Neural cell (in vitro differentiated cells): ENCODE results near the gene SGPP1. TPM values are rescaled to one million over a fixed set of nuclear protein-coding genes. Genes with fewer than 3 reads are reported as not detected.

Experiments used
- H2AFZ ChIP-seq: fragments of 200-600, 300-800 bp; sonication (generic), shearing (Covaris generic); 2 replicates; pipeline ENCODE4 v1.6.0; 2014; ENCODE audit warnings: low read depth, mild to moderate bottlenecking, antibody characterized with exemption, low read length, moderate library complexity
- H3F3A ChIP-seq: fragments of 200-600 bp; shearing (Covaris generic); 2 replicates; pipeline ENCODE4 v1.6.1; 2016; ENCODE audit warnings: mild to moderate bottlenecking, moderate library complexity, mixed read lengths, antibody characterized with exemption, low read length; ENCODE audit not compliant: insufficient read depth, poor library complexity, severe bottlenecking
- H3K27ac ChIP-seq: fragments of 200-600, 300-800 bp; sonication (generic), shearing (Covaris generic); 2 replicates; pipeline ENCODE4 v1.5.1; 2014; ENCODE audit warnings: mild to moderate bottlenecking, low read length, moderate library complexity
- H3K27me3 ChIP-seq: fragments of 300-800, 200-600 bp; sonication (generic), shearing (Covaris generic); 2 replicates; pipeline ENCODE4 v1.6.0; 2014; ENCODE audit warnings: mild to moderate bottlenecking, low read depth, low read length, moderate library complexity; ENCODE audit not compliant: insufficient read depth
- H3K36me3 ChIP-seq: fragments of 300-800, 200-600 bp; sonication (generic), shearing (Covaris generic); 2 replicates; pipeline ENCODE4 v1.5.1; 2014; ENCODE audit warnings: mild to moderate bottlenecking, antibody characterized with exemption, low read length, moderate library complexity; ENCODE audit not compliant: insufficient read depth
- H3K4me2 ChIP-seq: fragments of 300-800, 200-600 bp; sonication (generic), shearing (Covaris generic); 2 replicates; pipeline ENCODE4 v1.6.0; 2014; ENCODE audit warnings: mild to moderate bottlenecking, low read length
- H3K4me3 ChIP-seq: fragments of 300-800, 200-600 bp; sonication (generic), shearing (Covaris generic); 2 replicates; pipeline ENCODE4 v1.5.1; 2014; ENCODE audit warnings: mild to moderate bottlenecking, low read length, moderate library complexity
- H3K79me2 ChIP-seq: fragments of 200-600 bp; shearing (Covaris generic); replicated peaks from 2 replicates; pipeline ENCODE4 v1.6.0; 2014; ENCODE audit warnings: mild to moderate bottlenecking, low read length, moderate library complexity; ENCODE audit not compliant: insufficient read depth
- H3K9ac ChIP-seq: fragments of 300-800, 200-600 bp; sonication (generic), shearing (Covaris generic); 2 replicates; pipeline ENCODE4 v1.6.1; 2016; ENCODE audit warnings: mild to moderate bottlenecking, low read length, mixed read lengths
- H3K9me2 ChIP-seq: fragments of 200-600 bp; shearing (Covaris generic); 2 replicates; pipeline ENCODE4 v1.6.1; 2016; ENCODE audit warnings: mild to moderate bottlenecking, low read length, mixed read lengths; ENCODE audit not compliant: insufficient read depth
- H3K9me3 ChIP-seq: fragments of 200-600, 300-800 bp; sonication (generic), shearing (Covaris generic); 2 replicates; pipeline ENCODE4 v1.6.1; 2016; ENCODE audit warnings: mild to moderate bottlenecking, mixed run types, low read length, moderate library complexity, mixed read lengths
- H4K20me1 ChIP-seq: fragments of 200-600 bp; shearing (Covaris generic); 2 replicates; pipeline ENCODE4 v1.6.1; 2016; ENCODE audit warnings: mild to moderate bottlenecking, mixed run types; ENCODE audit not compliant: insufficient read depth
- EP300 ChIP-seq: fragments of 450-650 bp; conservative IDR thresholded peaks from 2 replicates; pipeline ENCODE4 v1.6.1; 2014; ENCODE audit warnings: antibody characterized with exemption, mild to moderate bottlenecking, moderate library complexity; ENCODE audit not compliant: poor library complexity, severe bottlenecking
- EZH2 ChIP-seq: fragments of 200-600, 300-800 bp; shearing (Covaris generic), sonication (generic); IDR thresholded peaks from 2 replicates; pipeline ENCODE4 v1.6.1; 2014; ENCODE audit warnings: antibody characterized with exemption, low read length, borderline replicate concordance, mild to moderate bottlenecking; ENCODE audit not compliant: insufficient read depth, poor library complexity, severe bottlenecking
- MXI1 ChIP-seq: fragments of 450-650 bp; conservative IDR thresholded peaks from 2 replicates; pipeline ENCODE4 v1.6.1; 2014; ENCODE audit warnings: antibody characterized with exemption, mild to moderate bottlenecking; ENCODE audit not compliant: poor library complexity, severe bottlenecking
- POLR2AphosphoS5 ChIP-seq: IDR thresholded peaks from 2 replicates; pipeline ENCODE4 v1.6.1; 2012
- RAD21 ChIP-seq: fragments of 450-650 bp; conservative IDR thresholded peaks from 2 replicates; pipeline ENCODE4 v1.6.1; 2014; ENCODE audit warnings: antibody characterized with exemption, mild to moderate bottlenecking, moderate library complexity
- SMC3 ChIP-seq: fragments of 450-650 bp; conservative IDR thresholded peaks from 2 replicates; pipeline ENCODE4 v1.6.1; 2014; ENCODE audit warnings: antibody characterized with exemption, mild to moderate bottlenecking, moderate library complexity; ENCODE audit not compliant: poor library complexity
- TAF1 ChIP-seq: IDR thresholded peaks from 2 replicates; pipeline ENCODE4 v1.6.1; 2012; ENCODE audit warnings: low read depth
- polyA plus RNA-seq: library from polyadenylated mRNA; depleted of rRNA; stranded (reverse); fragments of >200 nt; gene quantifications from 2 replicates; pipeline ENCODE4 v1.2.3, GENCODE V29; 2014
- TF ChIP-seq, protein P1 (sequence below): fragments of 450-650 bp; IDR thresholded peaks from 2 replicates; pipeline ENCODE4 v1.5.1; 2014; ENCODE audit warnings: antibody characterized with exemption, mild to moderate bottlenecking, moderate library complexity; ENCODE audit not compliant: poor library complexity, severe bottlenecking
- TF ChIP-seq, protein P2 (sequence below): IDR thresholded peaks from 2 replicates; pipeline ENCODE4 v1.6.1; 2012; ENCODE audit warnings: borderline replicate concordance

The SGPP1 gene
- polyA plus RNA-seq, 1 donor from 2014 or later = 17.7 TPM

DNA sequence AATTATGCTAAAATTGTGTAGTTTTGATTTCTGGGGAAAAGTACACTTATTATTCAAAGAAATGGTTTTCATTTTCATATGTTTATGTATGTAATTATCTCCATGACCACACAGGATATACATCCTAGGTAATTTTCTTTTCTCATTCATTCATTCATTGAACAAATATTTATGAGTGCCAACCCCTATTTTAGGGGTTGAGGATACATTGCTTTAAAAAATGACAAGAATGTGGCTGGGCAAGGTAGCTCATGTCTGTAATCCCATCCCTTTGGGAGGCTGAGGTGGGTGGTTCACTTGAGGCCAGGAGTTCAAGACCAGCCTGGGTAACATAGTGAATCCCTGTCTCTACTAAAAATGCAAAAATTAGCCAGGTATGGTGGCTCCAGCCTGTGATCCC is 40.9 kb downstream of the SGPP1 start (continued):
- TF ChIP-seq, protein P1, sequence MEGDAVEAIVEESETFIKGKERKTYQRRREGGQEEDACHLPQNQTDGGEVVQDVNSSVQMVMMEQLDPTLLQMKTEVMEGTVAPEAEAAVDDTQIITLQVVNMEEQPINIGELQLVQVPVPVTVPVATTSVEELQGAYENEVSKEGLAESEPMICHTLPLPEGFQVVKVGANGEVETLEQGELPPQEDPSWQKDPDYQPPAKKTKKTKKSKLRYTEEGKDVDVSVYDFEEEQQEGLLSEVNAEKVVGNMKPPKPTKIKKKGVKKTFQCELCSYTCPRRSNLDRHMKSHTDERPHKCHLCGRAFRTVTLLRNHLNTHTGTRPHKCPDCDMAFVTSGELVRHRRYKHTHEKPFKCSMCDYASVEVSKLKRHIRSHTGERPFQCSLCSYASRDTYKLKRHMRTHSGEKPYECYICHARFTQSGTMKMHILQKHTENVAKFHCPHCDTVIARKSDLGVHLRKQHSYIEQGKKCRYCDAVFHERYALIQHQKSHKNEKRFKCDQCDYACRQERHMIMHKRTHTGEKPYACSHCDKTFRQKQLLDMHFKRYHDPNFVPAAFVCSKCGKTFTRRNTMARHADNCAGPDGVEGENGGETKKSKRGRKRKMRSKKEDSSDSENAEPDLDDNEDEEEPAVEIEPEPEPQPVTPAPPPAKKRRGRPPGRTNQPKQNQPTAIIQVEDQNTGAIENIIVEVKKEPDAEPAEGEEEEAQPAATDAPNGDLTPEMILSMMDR = no peak
- no peak for TF ChIP-seq SMC3

DNA sequence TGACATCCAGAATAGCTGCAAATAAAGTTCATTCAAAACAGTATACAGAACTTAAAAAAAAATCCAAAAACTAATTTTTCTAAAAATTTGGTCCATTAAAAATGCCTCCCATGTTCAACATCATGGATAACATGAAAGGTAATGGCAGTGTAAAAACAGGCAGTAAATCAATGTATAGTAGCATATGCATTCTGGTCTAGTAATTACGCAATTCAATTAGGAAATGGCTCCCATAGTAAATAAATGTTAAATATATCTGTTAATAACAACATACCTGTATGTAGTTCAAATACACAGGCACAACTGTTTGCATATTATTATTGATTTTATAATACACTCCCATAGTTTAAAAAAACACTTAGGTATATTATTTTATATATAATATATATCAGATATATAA is 42.5 kb downstream of the SGPP1 start:
- H3K36me3 ChIP-seq = no peaks in the 10 kb centered on the region
- H3K9ac ChIP-seq = no peak overlapping the region
- H3K9me2 ChIP-seq = no peaks in the 10 kb centered on the region
- no peak overlapping the region for H3K27ac ChIP-seq
- TF ChIP-seq, protein P2, sequence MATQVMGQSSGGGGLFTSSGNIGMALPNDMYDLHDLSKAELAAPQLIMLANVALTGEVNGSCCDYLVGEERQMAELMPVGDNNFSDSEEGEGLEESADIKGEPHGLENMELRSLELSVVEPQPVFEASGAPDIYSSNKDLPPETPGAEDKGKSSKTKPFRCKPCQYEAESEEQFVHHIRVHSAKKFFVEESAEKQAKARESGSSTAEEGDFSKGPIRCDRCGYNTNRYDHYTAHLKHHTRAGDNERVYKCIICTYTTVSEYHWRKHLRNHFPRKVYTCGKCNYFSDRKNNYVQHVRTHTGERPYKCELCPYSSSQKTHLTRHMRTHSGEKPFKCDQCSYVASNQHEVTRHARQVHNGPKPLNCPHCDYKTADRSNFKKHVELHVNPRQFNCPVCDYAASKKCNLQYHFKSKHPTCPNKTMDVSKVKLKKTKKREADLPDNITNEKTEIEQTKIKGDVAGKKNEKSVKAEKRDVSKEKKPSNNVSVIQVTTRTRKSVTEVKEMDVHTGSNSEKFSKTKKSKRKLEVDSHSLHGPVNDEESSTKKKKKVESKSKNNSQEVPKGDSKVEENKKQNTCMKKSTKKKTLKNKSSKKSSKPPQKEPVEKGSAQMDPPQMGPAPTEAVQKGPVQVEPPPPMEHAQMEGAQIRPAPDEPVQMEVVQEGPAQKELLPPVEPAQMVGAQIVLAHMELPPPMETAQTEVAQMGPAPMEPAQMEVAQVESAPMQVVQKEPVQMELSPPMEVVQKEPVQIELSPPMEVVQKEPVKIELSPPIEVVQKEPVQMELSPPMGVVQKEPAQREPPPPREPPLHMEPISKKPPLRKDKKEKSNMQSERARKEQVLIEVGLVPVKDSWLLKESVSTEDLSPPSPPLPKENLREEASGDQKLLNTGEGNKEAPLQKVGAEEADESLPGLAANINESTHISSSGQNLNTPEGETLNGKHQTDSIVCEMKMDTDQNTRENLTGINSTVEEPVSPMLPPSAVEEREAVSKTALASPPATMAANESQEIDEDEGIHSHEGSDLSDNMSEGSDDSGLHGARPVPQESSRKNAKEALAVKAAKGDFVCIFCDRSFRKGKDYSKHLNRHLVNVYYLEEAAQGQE = no peak
- TF ChIP-seq MXI1 (no peak), RAD21 (no peak), EP300 (no peak), SMC3 (no peak), TAF1 (no peak), POLR2AphosphoS5 (no peak)
- TF ChIP-seq, protein P1 = no peak
- no peaks in the 10 kb centered on the region for H3F3A ChIP-seq
- H3K4me3 ChIP-seq = no peak overlapping the region
- no peak overlapping the region for H3K4me2 ChIP-seq
- H3K9me3 ChIP-seq = no peaks in the 10 kb centered on the region
- H4K20me1 ChIP-seq = no peaks in the 10 kb centered on the region
- H3K27me3 ChIP-seq = no peaks in the 10 kb centered on the region
- H2AFZ ChIP-seq = no peak overlapping the region
- H3K79me2 ChIP-seq = no peaks in the 10 kb centered on the region

DNA sequence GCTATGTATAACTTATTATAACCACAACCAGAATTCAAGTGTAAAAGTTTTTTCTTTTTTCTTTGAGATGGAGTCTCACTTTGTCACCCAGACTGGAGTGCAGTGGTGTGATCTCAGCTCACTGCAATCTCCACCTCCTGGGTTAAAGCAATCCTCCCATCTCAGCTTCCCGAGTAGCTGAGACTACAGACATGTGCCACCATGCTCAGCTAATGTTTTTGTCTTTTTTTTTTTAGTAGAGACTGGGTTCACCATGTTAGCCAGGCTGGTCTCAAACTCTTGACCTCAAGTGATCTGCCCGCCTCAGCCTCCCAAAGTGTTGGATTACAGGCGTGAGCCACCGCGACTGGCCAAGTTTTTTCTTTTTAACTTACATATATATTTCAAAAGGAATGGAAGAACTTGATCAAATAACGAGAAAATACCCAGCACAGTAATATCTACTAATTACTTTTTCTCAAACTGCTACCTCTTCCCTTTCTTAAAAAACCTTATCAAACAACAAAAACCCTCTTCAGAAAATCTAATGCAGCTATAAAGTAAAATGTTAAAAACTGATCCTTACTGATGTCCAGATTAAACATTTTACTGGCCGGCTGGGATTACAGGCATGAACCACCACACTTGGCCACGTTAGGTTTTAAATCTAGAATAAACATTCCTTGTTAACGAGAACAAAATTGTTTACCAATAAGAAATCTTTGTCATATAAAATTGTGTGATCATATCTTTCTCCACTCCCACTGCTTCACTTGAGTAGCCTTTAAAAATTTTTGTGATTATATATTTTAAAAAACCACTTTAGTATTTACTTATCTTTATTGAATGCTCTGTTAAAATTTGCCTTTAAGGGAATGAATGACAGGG is 44.9 kb downstream of the SGPP1 start:
- Histone ChIP-seq H3K9ac (no peak overlapping the region), H3K27ac (no peak overlapping the region), H3K9me2 (no peaks in the 10 kb centered on the region), H3K36me3 (no peaks in the 10 kb centered on the region), H3K79me2 (no peaks in the 10 kb centered on the region), H3K9me3 (no peaks in the 10 kb centered on the region), H3K4me2 (no peak overlapping the region), H3K4me3 (no peak overlapping the region), H2AFZ (no peak overlapping the region), H3F3A (no peaks in the 10 kb centered on the region), H4K20me1 (no peaks in the 10 kb centered on the region), H3K27me3 (no peaks in the 10 kb centered on the region)
- no peak for TF ChIP-seq EZH2
- TF ChIP-seq, protein P2 = no peak
- TF ChIP-seq MXI1 = no peak
- TF ChIP-seq POLR2AphosphoS5 = no peak
- no peak for TF ChIP-seq SMC3
- TF ChIP-seq TAF1 = no peak
